GM23248 (cell line): ENCODE measurements around the gene GPR55. TPM values are rescaled to one million over a fixed set of nuclear protein-coding genes. Genes with fewer than 3 reads are reported as not detected.

Experiments
- DNase-seq: peaks from one replicate; pipeline ENCODE4 v3.0.0-alpha.2; 2015
- H2AFZ ChIP-seq: fragments of 200-600 bp; sonication (generic); 2 replicates; pipeline ENCODE4 v1.6.1; 2016; ENCODE audit warnings: antibody characterized with exemption
- H3F3A ChIP-seq: fragments of 200-600 bp; sonication (generic); 2 replicates; pipeline ENCODE4 v1.6.1; 2016; ENCODE audit warnings: mild to moderate bottlenecking, antibody characterized with exemption, mixed run types; ENCODE audit not compliant: insufficient read depth
- H3K27ac ChIP-seq: fragments of 200-600 bp; sonication (generic); 2 replicates; pipeline ENCODE4 v1.5.1; 2016; ENCODE audit warnings: mild to moderate bottlenecking
- H3K27me3 ChIP-seq: fragments of 200-600 bp; sonication (generic); replicated peaks from 2 replicates; pipeline ENCODE4 v1.6.1; 2016; ENCODE audit warnings: mild to moderate bottlenecking; ENCODE audit not compliant: insufficient read depth
- H3K36me3 ChIP-seq: fragments of 200-600 bp; sonication (generic); 2 replicates; pipeline ENCODE4 v1.6.1; 2016; ENCODE audit warnings: low read depth, mild to moderate bottlenecking
- H3K4me1 ChIP-seq: fragments of 200-600 bp; sonication (generic); 2 replicates; pipeline ENCODE4 v1.6.1; 2016; ENCODE audit warnings: mild to moderate bottlenecking; ENCODE audit not compliant: insufficient read depth
- H3K4me2 ChIP-seq: fragments of 200-600 bp; sonication (generic); one replicate; pipeline ENCODE4 v1.6.1; 2016; ENCODE audit warnings: mild to moderate bottlenecking; ENCODE audit not compliant: unreplicated experiment
- H3K4me3 ChIP-seq: fragments of 200-600 bp; sonication (generic); 2 replicates; pipeline ENCODE4 v1.5.1; 2016; ENCODE audit warnings: mild to moderate bottlenecking
- H3K79me2 ChIP-seq: fragments of 200-600 bp; sonication (generic); 2 replicates; pipeline ENCODE4 v1.6.1; 2016; ENCODE audit warnings: mild to moderate bottlenecking; ENCODE audit not compliant: insufficient read depth
- H3K9ac ChIP-seq: fragments of 200-600 bp; sonication (generic); 2 replicates; pipeline ENCODE4 v1.6.1; 2016; ENCODE audit warnings: mild to moderate bottlenecking
- H3K9me2 ChIP-seq: fragments of 200-600 bp; sonication (generic); 2 replicates; pipeline ENCODE4 v1.6.1; 2016; ENCODE audit warnings: mixed run types, mild to moderate bottlenecking, moderate library complexity; ENCODE audit not compliant: insufficient read depth
- H3K9me3 ChIP-seq: fragments of 200-600 bp; sonication (generic); one replicate; pipeline ENCODE4 v1.6.1; 2017; ENCODE audit warnings: low read depth
- H4K20me1 ChIP-seq: fragments of 200-600 bp; sonication (generic); 2 replicates; pipeline ENCODE4 v1.6.0; 2016; ENCODE audit not compliant: insufficient read depth
- EZH2 ChIP-seq: fragments of 200-600 bp; sonication (generic); IDR thresholded peaks from 2 replicates; pipeline ENCODE4 v1.6.1; 2018; ENCODE audit warnings: antibody characterized with exemption, mild to moderate bottlenecking; ENCODE audit not compliant: insufficient read depth, poor library complexity, severe bottlenecking
- EZH2phosphoT487 ChIP-seq: fragments of 200-600 bp; sonication (generic); IDR thresholded peaks from 2 replicates; pipeline ENCODE4 v1.6.1; 2018; ENCODE audit warnings: antibody characterized with exemption, moderate library complexity, mild to moderate bottlenecking, low read depth; ENCODE audit not compliant: insufficient read depth
- WGBS, 2 experiments: methylation state at CpG; one replicate each; pipeline ENCODE4 v1.1.6; 2015 to 2017; ENCODE audit warnings: low lambda C conversion rate in 2 of 2, low coverage in 1 of 2; ENCODE audit errors: missing lambda C conversion rate in 2 of 2; 5-methylcytosine and 5-hydroxymethylcytosine counted together
- in situ Hi-C: fragments of 300-500 bp; cut with MboI; formaldehyde crosslinking; loops from 2 replicates; pipeline ENCODE4 v1.15.0; 2020
- polyA plus RNA-seq: library from polyadenylated mRNA; unstranded; fragments of >200 nt; fragmentation: Nextera tagmentation; extraction: Ambion mirVana; gene quantifications from 2 replicates; pipeline ENCODE4 v1.2.1, GENCODE V29; 2016
- total RNA-seq: library from RNA; depleted of rRNA; stranded (reverse); fragments of >200 nt; shearing (Covaris generic); gene quantifications from 2 replicates; pipeline ENCODE4 v1.2.3, GENCODE V29; 2014

GPR55 gene
- total and polyA plus RNA-seq, 2 experiments from 2014 or later, result 0.20 TPM; not detected in 1

DNA sequence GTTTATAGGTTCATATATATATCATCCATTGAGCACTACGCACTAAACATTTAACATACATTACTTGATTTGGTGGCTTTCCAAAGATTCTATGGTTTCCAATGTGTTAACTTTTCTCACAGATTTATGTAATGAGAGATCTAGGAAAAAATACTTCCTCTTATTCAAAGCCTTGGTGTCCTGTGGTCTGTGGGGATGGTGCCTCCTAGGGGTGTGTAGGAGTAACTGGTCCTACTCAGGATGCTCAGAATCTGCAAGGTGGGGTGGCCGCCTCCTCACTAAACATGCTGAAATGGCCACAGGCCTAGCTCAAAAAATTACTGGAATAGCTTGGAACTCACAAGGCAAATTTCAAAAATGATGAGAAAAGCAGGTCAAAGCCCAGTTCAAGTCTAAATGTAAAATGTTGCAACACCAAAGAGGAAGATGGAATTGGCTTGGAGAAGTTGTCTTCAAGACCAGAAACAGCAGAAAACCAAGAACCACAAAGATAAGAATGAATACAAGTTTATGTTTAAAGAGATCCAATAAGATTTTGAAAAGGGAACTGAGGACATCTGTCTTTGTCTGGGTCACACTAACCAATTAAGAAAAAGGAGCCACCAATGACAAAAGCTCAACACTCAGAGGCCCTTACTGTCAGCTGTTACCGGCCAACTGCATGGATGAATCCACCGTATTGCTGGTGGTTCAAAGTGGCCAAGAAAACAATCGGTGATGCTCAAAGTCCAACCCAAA lies 11.5 kb downstream of the GPR55 start:
- no peak overlapping the region for H3K4me3 ChIP-seq
- no peaks in the 10 kb centered on the region for H4K20me1 ChIP-seq
- H3K4me2 ChIP-seq, result no peak overlapping the region
- no peaks in the 10 kb centered on the region for H3K36me3 ChIP-seq
- H3K4me1 ChIP-seq, result 0 out of 2 replicates have a peak, but pooled peaks cover 4% of the 10 kb centered on the region
- peaks cover 28% of the 10 kb centered on the region; the same call in 1 of the 2 replicates for H3K27me3 ChIP-seq
- H2AFZ ChIP-seq, result no peak overlapping the region
- in situ Hi-C loops, result no loop called here
- no peak overlapping the region for H3K27ac ChIP-seq
- no peaks in the 10 kb centered on the region for H3F3A ChIP-seq
- peak; percentile 26 for DNase-seq
- H3K79me2 ChIP-seq, result no peaks in the 10 kb centered on the region
- no peaks in the 10 kb centered on the region for H3K9me3 ChIP-seq
- H3K9ac ChIP-seq, result no peak overlapping the region
- TF ChIP-seq EZH2, result no peak
- TF ChIP-seq EZH2phosphoT487, result no peak
- 65 to 67% methylated on average over 5 of the region's 5 CpGs for WGBS, 2 experiments
- H3K9me2 ChIP-seq, result no peaks in the 10 kb centered on the region

DNA sequence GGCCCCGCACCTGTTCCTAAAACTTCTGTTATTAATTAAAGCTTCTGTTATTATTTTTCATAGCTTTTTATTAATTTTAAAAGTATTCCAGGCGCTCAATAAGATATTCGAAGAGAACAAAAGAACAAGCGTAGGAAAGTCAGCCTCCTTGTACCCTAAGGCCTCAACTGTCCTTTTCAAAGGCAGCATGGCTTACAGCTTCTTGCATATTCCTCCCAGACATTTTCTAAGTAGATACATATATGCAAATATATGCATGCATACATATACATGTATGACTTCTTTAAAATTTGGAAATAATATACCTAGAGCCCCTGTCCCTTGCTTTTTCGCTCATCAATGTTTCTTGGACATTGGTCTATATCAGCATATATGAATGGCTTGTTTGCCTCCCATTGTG lies 12.3 kb downstream of the GPR55 start:
- H2AFZ ChIP-seq, result no peak overlapping the region
- H3K9me2 ChIP-seq, result no peaks in the 10 kb centered on the region
- H3K9me3 ChIP-seq, result no peaks in the 10 kb centered on the region
- H4K20me1 ChIP-seq, result no peaks in the 10 kb centered on the region
- H3K27me3 ChIP-seq, result peaks cover 20% of the 10 kb centered on the region; the same call in 1 of the 2 replicates
- no peak overlapping the region for H3K4me3 ChIP-seq
- H3K36me3 ChIP-seq, result no peaks in the 10 kb centered on the region
- TF ChIP-seq EZH2 (no peak), EZH2phosphoT487 (no peak)
- in situ Hi-C loops, result no loop called here
- H3K79me2 ChIP-seq, result no peaks in the 10 kb centered on the region
- peaks cover 9% of the 10 kb centered on the region; the same call in 1 of the 2 replicates for H3K4me1 ChIP-seq
- no peak overlapping the region for H3K4me2 ChIP-seq
- WGBS, 2 experiments, result 84 to 87% methylated on average over 5 of the region's 5 CpGs
- no peaks in the 10 kb centered on the region for H3F3A ChIP-seq
- DNase-seq, result no peak
- H3K27ac ChIP-seq, result no peak overlapping the region
- H3K9ac ChIP-seq, result no peak overlapping the region

DNA sequence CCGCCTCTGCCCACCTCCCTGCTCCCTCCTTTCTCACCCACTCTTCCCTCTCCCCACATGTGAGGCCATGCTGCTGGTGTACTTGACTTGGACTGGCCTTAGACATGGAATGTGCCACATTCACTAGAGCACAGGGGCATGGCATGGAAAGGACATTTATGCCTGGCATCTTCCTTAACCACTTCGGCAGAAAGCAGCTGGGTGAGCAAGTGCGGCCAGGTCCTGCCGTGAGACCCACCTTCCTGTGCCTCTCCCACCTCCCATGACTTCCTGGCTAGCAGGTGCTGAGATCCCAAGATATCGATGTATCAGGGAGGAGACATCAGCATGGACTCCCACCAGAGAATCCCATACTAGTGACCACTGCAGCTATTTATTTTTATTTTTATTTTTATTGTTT lies 13.0 kb downstream of the GPR55 start:
- DNase-seq, result no peak
- Histone ChIP-seq H3K27me3 (peaks cover 14% of the 10 kb centered on the region; the same call in 1 of the 2 replicates), H3K79me2 (no peaks in the 10 kb centered on the region), H3K4me3 (no peak overlapping the region), H3K27ac (no peak overlapping the region), H3K4me1 (peaks cover 9% of the 10 kb centered on the region; the same call in 1 of the 2 replicates), H3F3A (no peaks in the 10 kb centered on the region), H3K4me2 (no peak overlapping the region), H3K9me3 (no peaks in the 10 kb centered on the region), H3K9me2 (no peaks in the 10 kb centered on the region), H4K20me1 (no peaks in the 10 kb centered on the region), H3K36me3 (no peaks in the 10 kb centered on the region), H2AFZ (no peak overlapping the region), H3K9ac (no peak overlapping the region)
- in situ Hi-C loops, result no loop called here
- no peak for TF ChIP-seq EZH2phosphoT487
- TF ChIP-seq EZH2, result no peak
- WGBS, 2 experiments, result 53 to 57% methylated on average over 5 of the region's 5 CpGs

- in situ Hi-C loops, result no loop called here
- no peak overlapping the region for H2AFZ ChIP-seq
Measured at GRCh38 chr2:230910546-230911177, 14.4 kb downstream of the GPR55 start.

More at GRCh38 chr2:230910546-230911177, 14.4 kb downstream of the GPR55 start:
- no peaks in the 10 kb centered on the region for H3K9me3 ChIP-seq
- H3K4me1 ChIP-seq, result peaks cover 9% of the 10 kb centered on the region; the same call in 1 of the 2 replicates
- DNase-seq, result no peak
- 0 out of 2 replicates have a peak, but pooled peaks cover 5% of the 10 kb centered on the region for H3K27me3 ChIP-seq
- H3K79me2 ChIP-seq, result no peaks in the 10 kb centered on the region
- H4K20me1 ChIP-seq, result no peaks in the 10 kb centered on the region
- no peak overlapping the region for H3K27ac ChIP-seq
- H3K36me3 ChIP-seq, result no peaks in the 10 kb centered on the region
- no peak overlapping the region for H3K4me3 ChIP-seq
- H3K9me2 ChIP-seq, result no peaks in the 10 kb centered on the region
- TF ChIP-seq EZH2phosphoT487 (no peak), EZH2 (no peak)
- WGBS, 2 experiments, result 90 to 92% methylated on average over 13 of the region's 13 CpGs
- H3K4me2 ChIP-seq, result no peak overlapping the region
- H3F3A ChIP-seq, result no peaks in the 10 kb centered on the region
- no peak overlapping the region for H3K9ac ChIP-seq
